ENCODE results near the gene LPP.

- TF ChIP-seq CTCF (IDR thresholded peaks at IDR 0.05) (no peak), POLR2A (IDR thresholded peaks at IDR 0.05) (no peak), EP300 (IDR thresholded peaks at IDR 0.05) (no peak)
Observed at GRCh38 chr3:188335656-188336055, 181.7 kb downstream of the LPP start.

Data from stomach (tissue), 4 donors.